ENCODE measurements around the gene SMIM41.

SMIM41 gene

GRCh38 chr12:52050758-52051541, 28.6 kb upstream of the SMIM41 start, which contains the start of gene NR4A1:
Gene NR4A1 (plus strand): TSS chr12:52051442. CDS start chr12:52054329, 2,887 bp downstream.
- DNase-seq (ENCODE audit: low spot score) = peak; percentile 91

- DNase-seq (ENCODE audit: low spot score) = no peak
These were observed 26.9 kb upstream of the SMIM41 start for GRCh38 chr12:52052468-52053186.

- no peak for DNase-seq (ENCODE audit: low spot score)
These were observed 25.8 kb upstream of the SMIM41 start for GRCh38 chr12:52053536-52054209.

- DNase-seq (ENCODE audit: low spot score) = no peak
These were observed 25.2 kb upstream of the SMIM41 start for GRCh38 chr12:52054231-52054832.

- DNase-seq (ENCODE audit: low spot score) = no peak
These were observed 24.4 kb upstream of the SMIM41 start for GRCh38 chr12:52054833-52055730.

GRCh38 chr12:52055731-52056711, 23.5 kb upstream of the SMIM41 start:
- no peak for DNase-seq (ENCODE audit: low spot score)

GRCh38 chr12:52056801-52057637, 22.5 kb upstream of the SMIM41 start:
- no peak for DNase-seq (ENCODE audit: low spot score)

GRCh38 chr12:52057638-52058576, 21.6 kb upstream of the SMIM41 start:
- no peak for DNase-seq (ENCODE audit: low spot score)

GRCh38 chr12:52058631-52059361, 20.7 kb upstream of the SMIM41 start:
- DNase-seq (ENCODE audit: low spot score) = no peak

- no peak for DNase-seq (ENCODE audit: low spot score)
These were observed 19.7 kb upstream of the SMIM41 start for GRCh38 chr12:52059582-52060497.

GRCh38 chr12:52060498-52061177, 18.9 kb upstream of the SMIM41 start:
- DNase-seq (ENCODE audit: low spot score) = no peak

GRCh38 chr12:52061470-52062166, 17.9 kb upstream of the SMIM41 start:
- no peak for DNase-seq (ENCODE audit: low spot score)

- DNase-seq (ENCODE audit: low spot score) = no peak
These were observed 17.1 kb upstream of the SMIM41 start for GRCh38 chr12:52062167-52063081.
